ENCODE data around the gene HPGD. TPM values are rescaled to one million over a fixed set of nuclear protein-coding genes. Genes with fewer than 3 reads are reported as not detected.

The HPGD gene
- total and polyA plus RNA-seq, 8 donors: 0.08 to 3.9 (median 1.3) TPM

- 1 to 4% methylated on average over 12 of the region's 12 CpGs for WGBS, 2 donors
Measured at GRCh38 chr4:174521800-174522182, 497 bp downstream of the HPGD start.

GRCh38 chr4:174520660-174521059 lies 1.6 kb downstream of the HPGD start:
- DNase-seq (no peak), FAIRE-seq (no peak), ATAC-seq (no peak)
- WGBS, 2 donors: 83 to 90% methylated on average over 1 of the region's 1 CpG
- Histone ChIP-seq H3K27me3 (peaks cover 0 to 5% (median 0%) of the 10 kb centered on the region in 4 donors), H3K27ac (no peak overlapping the region), H3K4me3 (no peak overlapping the region), H3K36me3 (no peaks in the 10 kb centered on the region), H3K4me1 (no peaks in the 10 kb centered on the region), H3K9me3 (no peaks in the 10 kb centered on the region)
- no peak for TF ChIP-seq CTCF (IDR thresholded peaks at IDR 0.05)
- intact Hi-C loops (cut with DNase I): no loop called here

More at GRCh38 chr4:174521800-174522182, 497 bp downstream of the HPGD start:
- H3K27ac ChIP-seq: no peak overlapping the region
- H3K4me1 ChIP-seq: no peaks in the 10 kb centered on the region
- H3K27me3 ChIP-seq: peaks cover 0 to 5% (median 0%) of the 10 kb centered on the region in 4 donors
- ATAC-seq (peak; percentile 52 to 76 (median 65)), FAIRE-seq (no peak), DNase-seq (peak in 2 of 6 donors; percentile 36 to 59)
- no peaks in the 10 kb centered on the region for H3K9me3 ChIP-seq
- H3K4me3 ChIP-seq: peak overlapping the region; percentile 17 to 71 (median 36)
- intact Hi-C loops (cut with DNase I): no loop called here
- TF ChIP-seq CTCF (IDR thresholded peaks at IDR 0.05): no peak
- no peaks in the 10 kb centered on the region for H3K36me3 ChIP-seq

GRCh38 chr4:174517502-174518445 lies 4.5 kb downstream of the HPGD start:
- FAIRE-seq: peak; percentile 47
- no peak overlapping the region for H3K4me3 ChIP-seq

GRCh38 chr4:174516794-174517193 lies 5.5 kb downstream of the HPGD start:
- Histone ChIP-seq H3K27ac (no peak overlapping the region), H3K4me1 (no peaks in the 10 kb centered on the region), H3K4me3 (no peak overlapping the region), H3K27me3 (peaks cover 0 to 5% (median 0%) of the 10 kb centered on the region in 4 donors), H3K9me3 (no peaks in the 10 kb centered on the region), H3K36me3 (no peaks in the 10 kb centered on the region)
- no peak for ATAC-seq
- no peak for DNase-seq
- intact Hi-C loops (cut with DNase I): no loop called here
- 49 to 61% methylated on average over 1 of the region's 1 CpG for WGBS, 2 donors
- FAIRE-seq: no peak
- TF ChIP-seq CTCF (IDR thresholded peaks at IDR 0.05): no peak

More at GRCh38 chr4:174517502-174518445, 4.5 kb downstream of the HPGD start:
- Histone ChIP-seq H3K9me3 (no peaks in the 10 kb centered on the region), H3K27ac (no peak overlapping the region), H3K4me1 (no peaks in the 10 kb centered on the region), H3K27me3 (peaks cover 0 to 5% (median 0%) of the 10 kb centered on the region in 4 donors), H3K36me3 (no peaks in the 10 kb centered on the region)
- WGBS, 2 donors: 81 to 84% methylated on average over 1 of the region's 1 CpG
- intact Hi-C loops (cut with DNase I): no loop called here
- no peak for DNase-seq
- TF ChIP-seq CTCF (IDR thresholded peaks at IDR 0.05): no peak
- no peak for ATAC-seq

GRCh38 chr4:174516345-174516744 lies 5.9 kb downstream of the HPGD start:
- TF ChIP-seq CTCF (IDR thresholded peaks at IDR 0.05): no peak
- Histone ChIP-seq H3K4me1 (no peaks in the 10 kb centered on the region), H3K4me3 (no peak overlapping the region), H3K9me3 (no peaks in the 10 kb centered on the region), H3K27me3 (peaks cover 0 to 5% (median 0%) of the 10 kb centered on the region in 4 donors), H3K36me3 (no peaks in the 10 kb centered on the region), H3K27ac (no peak overlapping the region)
- FAIRE-seq: no peak
- no peak for ATAC-seq
- WGBS, 2 donors: 47 to 68% methylated on average over 1 of the region's 1 CpG
- DNase-seq: no peak
- intact Hi-C loops (cut with DNase I): no loop called here
